ACHN (cell line): ENCODE measurements around the gene POLR3C.
A peak's percentile ranks its signal among the peaks of the same experiment; 100 is the strongest.

Source experiments
- DNase-seq: peaks from one replicate; pipeline ENCODE4 v3.0.0-alpha.2; 2015
- in situ Hi-C: cut with HindIII; loops from 2 replicates; pipeline ENCODE4 v1.10.0; 2017; ENCODE audit warnings: low sequenced_read_pairs, low pct_ligation_motif_present, low pct_unique_long_range_greater_than_20kb

The POLR3C gene

DNA sequence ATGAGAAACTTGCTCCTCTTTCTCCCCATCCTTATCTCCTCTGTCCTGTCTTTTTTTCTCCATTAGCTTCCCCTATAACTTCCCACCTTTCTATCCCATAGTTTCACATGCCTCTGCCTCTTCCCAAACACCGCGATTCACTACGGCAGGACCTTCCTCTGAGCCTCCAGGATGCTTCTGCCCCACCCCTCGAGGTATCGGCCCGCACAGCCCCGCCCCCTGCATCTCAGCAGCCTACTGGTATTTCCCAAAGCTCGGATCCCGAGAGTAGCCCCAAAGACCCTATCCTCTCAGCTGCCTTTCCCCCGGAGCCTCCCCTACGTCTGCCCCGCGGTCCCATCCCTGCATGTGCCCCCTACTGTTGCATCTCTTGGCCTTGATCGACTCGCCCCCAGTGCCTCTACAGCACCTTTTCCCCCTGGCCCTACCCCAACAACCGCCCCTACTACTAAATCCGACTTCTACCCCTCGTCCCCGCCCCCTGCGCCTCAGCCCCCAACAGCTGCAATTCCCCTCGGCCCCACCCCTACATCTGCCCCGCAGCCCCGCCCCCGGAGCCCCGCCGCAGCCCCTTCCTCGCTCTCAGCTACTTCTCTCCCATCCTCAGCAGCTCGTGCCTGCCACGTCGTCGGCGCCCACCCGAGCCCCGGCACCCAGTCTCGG is 34.4 kb downstream of the POLR3C start:
- in situ Hi-C loops = no loop called here
- peak; percentile 42 for DNase-seq

DNA sequence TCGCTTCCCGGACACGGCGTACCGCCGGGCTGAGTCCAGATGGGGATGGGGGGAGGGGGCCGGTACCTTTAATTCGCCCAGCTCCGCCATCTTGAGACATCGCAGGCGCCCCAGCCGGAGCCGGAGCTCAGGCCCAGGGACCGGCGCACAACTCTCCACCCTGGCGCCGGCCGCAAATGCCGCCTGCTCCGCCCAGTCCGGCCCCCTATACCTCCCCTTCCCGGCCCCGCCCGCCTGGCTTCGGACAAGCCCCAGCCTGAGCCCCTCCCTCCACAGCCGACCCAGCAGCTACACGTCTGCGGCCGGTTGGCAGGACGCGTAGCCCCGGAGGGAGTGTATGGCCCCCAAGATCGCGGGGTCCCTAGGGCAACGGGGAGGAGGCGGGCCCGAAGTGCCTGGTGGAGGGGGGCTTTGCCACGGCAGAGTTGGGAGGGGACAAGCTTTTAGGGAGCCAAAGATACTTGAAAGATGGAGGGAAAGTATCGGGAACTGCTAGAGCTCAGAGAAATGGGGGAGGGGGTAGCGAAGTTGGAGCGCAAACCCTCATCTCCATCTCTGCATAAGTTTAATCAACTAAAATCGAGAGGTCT is 35.0 kb downstream of the POLR3C start, which contains the start of gene PIAS3:
Gene PIAS3 (minus strand): TSS at position 181 of the 590 bp plus-strand sequence. CDS start 91 bp downstream, at position 90.
- in situ Hi-C loops = no loop called here
- peak; percentile 95 for DNase-seq

DNA sequence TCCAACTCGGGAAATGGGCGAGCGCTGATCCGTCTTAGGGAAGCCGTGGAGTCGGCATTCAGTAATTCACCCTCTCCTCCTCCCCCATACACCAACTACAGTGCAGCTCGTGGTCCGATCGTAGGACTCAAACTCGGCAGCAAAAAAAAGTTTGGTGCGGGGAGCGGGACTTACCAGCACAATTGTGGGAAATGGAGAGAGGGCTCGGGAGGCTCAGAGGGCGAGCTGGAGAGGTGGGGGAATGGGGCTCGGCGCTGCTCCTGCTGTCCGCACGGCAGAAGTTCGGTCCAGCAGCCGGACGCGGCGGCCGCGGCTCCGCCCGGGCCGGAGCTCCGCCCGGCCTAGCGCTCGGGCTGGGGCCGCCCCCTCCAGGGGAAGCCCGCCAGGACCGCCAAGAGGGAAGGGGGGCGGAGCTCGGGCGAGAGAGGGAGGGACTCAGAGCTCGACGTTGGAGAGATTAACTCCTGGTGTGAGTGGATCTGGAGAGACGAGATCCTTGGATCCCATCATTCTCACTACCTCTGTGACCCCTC is 35.6 kb downstream of the POLR3C start:
- DNase-seq = peak; percentile 92
- in situ Hi-C loops = no loop called here

DNA sequence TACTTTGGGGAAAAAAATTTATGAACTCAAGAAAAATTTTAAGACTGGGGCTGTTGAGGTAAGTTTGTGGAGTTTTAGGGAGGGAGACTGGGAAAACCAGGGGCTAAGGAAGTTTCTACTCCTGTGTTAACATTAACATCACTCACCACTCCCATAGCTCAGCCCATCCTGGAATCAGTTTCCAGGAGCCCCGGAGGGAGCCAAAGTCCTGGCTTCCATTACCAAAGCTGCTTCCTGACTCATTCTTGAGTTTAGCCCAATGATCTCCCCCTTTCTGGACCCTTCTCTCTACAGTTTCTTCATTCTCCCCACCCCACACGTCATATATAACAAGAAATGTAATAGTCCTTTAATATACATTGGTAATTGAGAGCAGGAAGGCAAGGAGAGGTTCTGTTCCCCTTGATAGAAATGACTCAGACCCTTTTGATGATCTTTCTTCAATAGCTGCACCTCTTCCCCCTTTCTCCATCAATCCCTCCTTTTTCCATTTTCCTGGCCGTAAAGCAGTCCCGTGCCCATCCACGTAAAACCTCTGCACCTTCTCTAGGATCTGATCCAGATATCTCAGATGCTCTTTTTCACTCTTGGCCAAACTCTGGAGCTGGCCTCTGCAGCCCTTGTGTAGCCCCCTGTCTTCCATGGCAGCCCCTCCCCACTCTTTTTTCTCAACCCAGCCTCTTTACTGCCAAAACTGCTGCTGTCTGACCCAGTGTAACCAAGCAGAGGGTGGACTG is 39.5 kb downstream of the POLR3C start:
- DNase-seq = no peak
- in situ Hi-C loops = no loop called here

DNA sequence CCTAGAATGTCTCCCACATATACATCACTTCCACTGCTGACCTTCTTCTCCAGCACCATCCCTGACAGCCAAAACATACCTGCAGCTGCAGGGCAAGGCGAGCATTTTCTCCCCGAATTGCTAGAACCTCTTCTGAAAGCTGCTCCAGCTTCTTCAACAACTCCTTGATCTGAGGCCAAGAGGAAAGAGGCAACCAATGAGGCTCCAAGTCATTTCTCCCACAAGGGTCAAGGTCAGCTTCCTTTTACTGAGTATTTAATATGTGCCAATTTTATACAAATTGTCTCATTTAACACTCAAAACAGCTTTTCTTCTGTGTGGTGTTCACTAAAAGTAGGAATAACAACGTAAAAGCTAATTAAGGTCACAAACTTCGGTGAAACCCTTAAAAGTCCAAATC is 44.2 kb downstream of the POLR3C start:
- DNase-seq = no peak
- in situ Hi-C loops = no loop called here

DNA sequence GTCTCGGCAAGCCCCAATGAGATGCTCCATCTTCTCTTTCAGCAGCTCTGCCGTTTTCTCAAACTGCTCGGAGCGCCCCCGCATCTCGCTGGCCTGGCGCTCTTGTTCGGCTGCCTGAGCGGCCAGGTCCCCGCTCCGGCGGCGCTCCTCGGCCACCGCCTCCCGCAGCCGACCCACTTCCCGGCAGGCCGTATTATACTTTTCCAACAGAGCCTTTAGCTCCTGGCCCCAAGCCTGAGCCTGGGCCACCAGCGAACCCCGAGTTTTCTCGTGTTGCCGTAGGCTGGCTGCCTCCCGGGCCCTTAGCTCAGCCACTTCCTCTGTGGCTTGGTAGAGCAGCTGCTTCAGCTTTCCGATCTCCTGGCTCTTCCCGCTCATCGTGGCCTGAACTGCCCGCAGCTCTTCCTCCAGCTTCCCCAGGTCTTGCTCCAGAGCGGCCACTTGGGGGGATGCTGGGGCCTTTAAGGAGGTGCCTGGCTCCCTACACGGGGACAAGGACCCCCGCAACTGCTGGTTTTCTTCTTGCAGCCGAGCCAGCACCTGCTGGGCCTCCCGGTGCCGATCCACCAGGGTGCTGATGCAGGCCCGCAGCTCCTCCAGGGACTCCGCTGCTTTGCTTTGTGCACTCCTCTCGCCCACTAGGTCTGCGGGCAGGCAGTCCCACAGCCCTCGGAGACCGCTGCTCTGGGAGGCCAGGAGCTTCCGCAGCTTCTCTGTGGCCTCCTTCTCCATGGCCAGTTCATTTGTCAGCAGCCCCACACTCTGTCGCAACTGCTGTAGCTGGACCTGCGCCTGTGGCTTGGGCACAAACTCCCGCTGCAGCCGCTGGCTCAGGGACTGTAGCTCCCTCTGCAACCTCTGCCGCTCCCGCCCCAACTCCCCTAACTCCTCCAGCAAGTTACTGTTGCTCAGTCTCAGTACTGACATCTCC is 48.3 kb downstream of the POLR3C start:
- no peak for DNase-seq
- in situ Hi-C loops = no loop called here

DNA sequence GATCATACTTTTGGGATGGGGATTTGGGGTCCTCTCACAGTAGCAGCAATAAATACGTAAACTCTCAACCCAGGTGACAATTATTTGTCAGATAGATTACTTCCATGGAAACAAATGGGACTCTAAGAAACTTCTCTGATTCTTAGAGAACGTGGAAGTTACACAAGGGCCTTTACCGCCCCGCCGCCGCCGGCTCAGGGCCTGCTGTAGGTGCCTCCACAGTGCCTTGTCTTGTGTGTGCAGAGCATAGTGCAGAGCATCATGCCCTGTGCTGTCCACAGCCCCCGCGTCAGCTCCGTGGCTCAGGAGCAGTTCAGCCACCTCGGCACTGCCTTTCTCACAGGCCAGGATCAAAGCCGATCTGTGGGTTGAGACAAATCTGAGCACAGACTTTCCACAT is 50.6 kb downstream of the POLR3C start:
- in situ Hi-C loops = no loop called here
- DNase-seq = no peak

DNA sequence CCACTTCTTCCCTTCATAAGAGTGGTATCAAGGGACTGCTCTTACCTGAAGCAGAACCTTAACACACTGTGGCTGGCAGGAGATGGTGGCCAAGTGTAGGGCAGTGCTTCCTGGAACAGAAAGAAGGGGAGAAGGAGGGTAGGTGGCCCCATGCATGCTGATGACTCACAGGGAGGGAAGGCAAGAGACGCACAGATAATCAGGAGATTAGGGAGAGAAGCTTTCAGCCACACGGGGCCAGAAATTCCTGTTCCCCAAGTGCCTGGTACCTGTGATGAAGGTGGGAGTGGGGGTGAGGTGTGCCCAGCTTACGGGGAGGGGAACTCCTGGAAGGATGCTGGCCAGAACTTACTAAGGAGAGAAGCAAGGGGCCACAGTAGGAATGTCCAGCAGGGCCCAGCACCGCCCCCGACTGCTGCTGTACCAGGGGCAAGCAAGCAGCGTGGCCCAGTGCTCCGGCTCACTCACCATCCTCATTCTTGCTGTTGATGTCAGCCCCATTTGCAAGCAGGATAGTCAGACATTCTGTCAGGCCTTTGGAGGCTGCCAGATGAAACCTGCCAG is 54.0 kb downstream of the POLR3C start:
- in situ Hi-C loops = no loop called here
- no peak for DNase-seq

DNA sequence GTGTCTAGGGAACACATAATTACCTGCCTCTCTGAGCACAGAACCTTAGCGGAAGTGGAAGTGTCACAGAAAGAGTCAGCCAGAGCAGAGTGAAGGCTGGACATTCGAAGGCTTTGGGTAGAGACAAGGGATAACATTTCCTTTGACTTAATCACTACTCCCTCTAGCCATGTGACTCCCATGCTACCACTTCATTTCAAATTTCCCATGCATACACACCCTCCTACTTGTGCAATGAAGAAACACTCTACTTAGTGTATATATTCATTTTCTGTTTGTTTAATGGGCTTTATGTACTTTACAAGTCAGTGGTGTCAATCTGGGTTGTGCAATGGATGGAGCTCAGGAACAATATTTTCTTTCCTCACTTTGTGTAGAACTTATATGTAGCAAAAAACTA is 54.7 kb downstream of the POLR3C start:
- no peak for DNase-seq
- in situ Hi-C loops = no loop called here

DNA sequence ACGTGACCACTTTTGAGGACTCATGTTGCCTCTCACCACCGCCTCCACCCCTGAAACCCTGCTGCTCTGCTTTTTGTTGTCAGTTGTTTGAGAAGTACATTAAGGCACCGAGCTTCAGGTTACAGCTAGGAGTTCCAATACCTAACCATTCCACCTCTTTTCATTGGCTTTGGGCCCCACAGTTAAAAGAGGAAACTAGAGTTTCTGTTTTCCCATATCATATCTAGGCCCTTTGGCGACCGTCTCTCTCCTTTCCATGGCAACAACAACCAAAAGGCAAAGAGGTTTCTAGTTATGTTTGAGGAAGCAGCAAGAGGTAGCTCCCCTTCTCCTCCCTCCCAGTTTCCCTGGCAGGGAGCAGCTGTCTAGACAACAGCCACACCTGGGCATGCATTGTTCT is 55.8 kb downstream of the POLR3C start:
- no peak for DNase-seq
- in situ Hi-C loops = no loop called here

DNA sequence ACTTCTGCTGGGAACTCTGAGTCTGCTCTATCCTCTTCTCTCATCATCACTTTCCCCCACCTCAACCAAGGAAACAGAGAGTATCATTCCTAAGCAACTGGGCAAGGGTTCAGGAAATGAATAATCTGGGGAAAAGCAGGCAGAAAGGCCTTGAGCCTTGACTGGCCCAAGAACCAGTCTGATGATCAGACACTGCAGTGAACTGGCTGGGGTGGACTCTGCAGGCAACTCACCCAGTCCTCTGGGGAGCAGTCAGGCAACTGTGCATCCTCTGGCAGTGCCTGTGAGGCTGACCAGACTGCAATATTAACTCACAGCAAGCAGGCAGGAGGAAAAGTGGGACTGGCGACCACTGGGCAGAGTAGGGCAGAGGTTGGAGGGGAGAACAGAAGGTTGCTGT is 60.7 kb downstream of the POLR3C start:
- in situ Hi-C loops = no loop called here

DNA sequence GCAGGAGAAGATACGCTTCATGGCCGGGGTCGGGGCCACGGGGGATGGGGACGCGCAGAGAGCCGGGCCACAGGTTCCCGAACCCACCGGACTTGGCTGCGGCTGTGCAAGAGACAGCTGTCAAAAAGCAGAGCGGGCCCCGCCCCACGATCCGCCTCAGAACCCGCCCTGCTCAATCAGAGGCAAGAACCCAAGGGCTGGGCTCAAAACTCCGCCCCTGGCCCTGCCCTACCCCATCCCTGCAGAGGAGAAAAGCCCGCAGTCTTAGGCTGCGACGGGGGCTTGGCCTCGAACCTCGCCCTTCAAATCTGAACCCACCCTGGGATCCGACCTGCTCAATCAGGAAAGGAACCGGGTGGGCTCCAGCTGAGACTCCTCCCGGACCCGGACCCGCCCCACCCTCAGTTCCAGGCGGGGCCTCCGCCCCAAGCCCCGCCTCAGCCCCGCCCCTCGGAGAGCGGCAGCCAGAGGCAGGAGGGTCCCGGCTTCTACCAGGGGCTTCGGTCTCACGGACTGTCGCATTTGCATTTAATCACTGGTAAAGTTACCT is 61.8 kb downstream of the POLR3C start, which contains the start of gene ANKRD35:
Gene ANKRD35 (minus strand): TSS at position 129 of the 550 bp plus-strand sequence. CDS start 108 bp downstream, at position 21.
- in situ Hi-C loops = no loop called here
- peak; percentile 80 for DNase-seq

More for the DNA sequence above, 60.7 kb downstream of the POLR3C start:
- DNase-seq = no peak

DNA sequence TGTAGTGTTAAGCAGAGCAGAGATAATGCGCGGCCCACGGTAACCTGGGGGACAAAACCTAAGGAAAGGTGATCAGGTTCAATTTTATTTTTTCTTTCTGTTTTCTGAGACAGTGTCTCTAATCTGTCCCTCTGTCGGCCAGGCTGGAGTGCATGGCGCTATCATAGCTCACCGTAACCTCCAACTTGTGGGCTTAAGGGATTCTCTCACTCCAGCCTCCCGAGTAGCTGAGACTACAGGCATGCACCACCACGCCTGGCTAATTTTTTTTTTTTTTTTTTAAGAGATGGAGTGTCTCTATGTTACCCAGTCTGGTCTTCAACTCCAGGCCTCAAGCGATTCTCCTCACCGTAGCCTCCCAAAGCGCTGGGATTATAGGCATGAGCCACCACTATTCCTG is 62.4 kb downstream of the POLR3C start:
- in situ Hi-C loops = no loop called here
- DNase-seq = no peak

DNA sequence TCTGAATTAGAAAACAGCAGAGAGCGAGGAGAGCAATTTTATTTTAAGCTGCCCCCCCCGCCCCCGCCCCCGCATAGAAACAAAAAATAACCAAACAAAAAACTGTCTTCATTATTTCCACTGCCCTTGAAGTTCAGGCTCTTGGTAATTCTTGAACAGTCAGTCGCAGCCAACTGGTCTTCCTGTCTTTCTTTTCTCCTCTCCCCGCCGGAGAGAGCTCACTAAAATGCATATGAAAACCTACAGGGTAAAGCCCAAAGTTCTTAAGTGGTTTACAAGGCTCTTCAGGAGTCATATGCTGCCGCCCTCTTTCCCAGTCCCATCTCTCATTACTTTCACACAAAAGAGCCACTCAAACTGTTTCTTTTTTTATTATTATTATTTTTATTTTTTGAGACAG is 62.8 kb downstream of the POLR3C start:
- in situ Hi-C loops = no loop called here

DNA sequence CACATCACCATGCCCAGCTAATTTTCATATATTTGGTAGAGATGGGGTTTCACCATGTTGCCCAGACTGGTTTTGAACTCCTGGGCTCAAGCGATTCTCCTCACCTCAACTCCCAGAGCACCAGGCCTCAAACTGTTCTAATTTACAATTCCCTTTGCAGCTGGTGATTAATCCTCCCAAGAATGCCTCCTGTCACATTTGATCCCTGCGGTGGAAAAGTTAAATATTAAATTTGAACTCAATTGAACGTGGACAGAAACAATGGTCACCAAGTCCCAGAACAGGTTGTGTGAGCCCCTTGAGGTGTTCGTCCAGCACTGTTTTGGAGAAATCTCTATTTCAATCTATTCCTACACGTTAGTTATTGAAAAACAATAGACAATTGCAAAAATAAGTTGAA is 63.6 kb downstream of the POLR3C start:
- peak; percentile 93 for DNase-seq
- in situ Hi-C loops = no loop called here

More for the DNA sequence above, 62.8 kb downstream of the POLR3C start:
- no peak for DNase-seq

DNA sequence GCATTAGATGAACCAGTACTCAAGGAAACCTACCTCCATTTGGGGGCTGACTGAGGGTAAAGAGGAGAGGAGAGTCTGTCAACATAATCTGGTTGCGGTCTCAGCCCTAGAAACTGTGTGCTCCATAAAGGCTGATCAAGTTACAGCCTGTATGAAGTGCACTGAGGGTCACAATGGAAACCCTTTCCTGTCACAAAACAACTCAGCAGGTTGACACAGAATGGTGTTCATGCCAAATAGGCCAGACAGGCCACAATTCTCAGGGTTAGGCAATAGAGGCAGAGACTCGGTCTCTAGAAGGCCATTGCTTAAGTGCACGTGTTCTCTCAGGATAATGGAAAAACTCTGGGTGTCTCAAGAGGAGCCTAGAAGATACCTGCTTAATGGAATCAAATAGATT is 65.7 kb downstream of the POLR3C start:
- in situ Hi-C loops = no loop called here
- DNase-seq = no peak

DNA sequence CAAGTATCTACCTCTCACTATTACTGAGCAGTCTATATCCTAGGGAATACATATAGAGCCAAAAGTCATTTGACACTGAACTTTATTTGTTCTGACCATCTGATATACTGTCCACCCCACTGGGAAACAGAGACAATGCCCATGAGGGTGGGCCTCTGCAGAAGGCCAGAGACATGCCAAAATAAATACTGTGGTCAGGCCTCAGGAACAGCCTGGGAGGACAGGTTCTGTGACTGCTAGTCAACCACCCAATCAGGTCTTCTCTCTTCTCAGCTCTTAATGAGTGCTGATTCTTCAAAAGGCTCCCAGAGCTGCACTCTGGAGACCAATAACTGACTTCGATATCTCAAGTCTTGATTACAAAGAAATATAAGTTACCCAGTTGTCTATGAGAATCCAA is 67.1 kb downstream of the POLR3C start:
- in situ Hi-C loops = no loop called here
- DNase-seq = no peak
